Superior temporal gyrus (tissue), 1 donor: ENCODE measurements around the gene RNPS1.

Experiments
- DNase-seq: peaks from one replicate; pipeline ENCODE4 v3.0.0-alpha.2; 2016; ENCODE audit errors: extremely low spot score

The RNPS1 gene

DNA sequence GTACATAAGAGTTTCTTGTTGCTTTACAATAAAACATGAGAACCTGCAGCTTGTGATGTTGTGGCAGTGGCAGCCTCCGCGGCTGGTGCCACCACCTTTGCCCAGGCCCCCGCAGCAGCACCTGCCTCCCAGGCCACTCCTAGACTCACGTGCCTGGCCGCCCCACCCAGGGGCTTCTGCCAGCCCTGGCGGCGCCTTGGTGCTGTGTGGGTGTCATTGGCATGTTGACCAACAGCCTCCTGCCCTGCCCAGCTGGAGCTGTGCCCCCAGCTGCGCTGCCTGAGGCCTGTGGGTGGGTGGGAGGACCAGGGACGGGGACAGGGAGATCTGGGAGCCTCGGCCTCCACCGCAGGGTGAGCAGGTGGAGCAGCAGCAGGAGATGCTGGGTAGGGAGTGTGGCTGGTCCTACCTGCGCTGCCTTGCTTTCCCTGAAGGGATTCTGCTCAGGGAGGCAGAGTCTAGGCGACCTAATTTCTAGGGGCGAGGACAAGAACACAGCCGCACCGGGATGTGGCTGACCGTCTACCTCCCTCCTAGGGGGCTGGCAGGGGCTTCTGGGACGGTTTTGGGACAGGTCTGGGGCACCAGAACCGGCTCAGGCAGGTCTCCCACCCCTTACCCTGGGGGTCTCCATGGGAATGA is 32.1 kb downstream of the RNPS1 start:
- DNase-seq = no peak

GRCh38 chr16:2235234-2235651 is 32.7 kb downstream of the RNPS1 start:
- DNase-seq = no peak

GRCh38 chr16:2234813-2235170 is 33.1 kb downstream of the RNPS1 start:
- no peak for DNase-seq

GRCh38 chr16:2233872-2234812 is 33.8 kb downstream of the RNPS1 start:
- DNase-seq = no peak

- DNase-seq = no peak
Observed at GRCh38 chr16:2233046-2233775, 34.7 kb downstream of the RNPS1 start.

- no peak for DNase-seq
Observed at GRCh38 chr16:2232094-2232990, 35.6 kb downstream of the RNPS1 start.

DNA sequence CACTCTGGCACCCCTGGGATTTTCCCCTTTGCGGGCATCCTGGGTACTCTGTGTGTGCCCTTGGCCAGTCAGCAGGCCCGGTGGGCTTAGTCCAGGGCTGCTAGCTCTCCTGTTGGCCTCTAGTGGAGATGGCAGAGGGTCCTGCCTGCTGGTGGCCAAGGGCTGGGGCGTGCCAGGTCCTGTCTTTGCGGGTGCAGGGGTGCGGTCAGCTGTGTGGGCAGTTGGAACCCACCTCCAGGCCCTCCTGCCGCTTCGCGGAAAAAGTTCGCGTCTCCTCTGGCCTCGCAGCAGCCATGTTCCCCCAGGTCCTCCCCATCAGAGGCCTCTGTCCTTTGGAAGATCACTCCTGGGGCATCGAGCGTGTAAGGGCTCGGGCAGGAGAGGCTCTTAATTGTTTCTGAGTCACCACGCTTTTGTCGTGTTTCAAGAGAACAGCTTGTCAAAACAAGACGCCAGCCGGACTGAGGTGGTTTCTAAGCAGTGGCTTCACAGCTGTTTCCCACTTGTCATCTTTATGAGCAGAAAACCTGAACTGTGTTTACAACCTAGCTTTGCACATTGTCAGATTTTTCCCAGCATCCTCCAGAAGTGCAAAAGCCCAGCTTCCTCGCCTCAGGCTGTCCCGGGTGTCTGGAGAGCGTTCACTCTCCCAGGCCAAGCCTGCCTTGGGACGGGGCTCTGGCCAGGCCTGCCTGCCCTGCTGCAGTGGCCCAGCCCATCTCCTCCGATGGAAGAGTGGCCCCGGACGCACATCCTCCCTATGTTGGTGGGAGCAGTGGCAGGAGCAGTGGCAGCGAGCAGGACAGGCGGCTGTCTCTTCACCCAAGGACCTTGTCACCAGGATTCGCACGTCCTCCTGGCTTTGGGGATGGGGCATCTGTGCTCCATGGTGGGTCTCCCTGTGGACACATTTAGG is 36.7 kb downstream of the RNPS1 start:
- no peak for DNase-seq

- no peak for DNase-seq
Observed at GRCh38 chr16:2230376-2230775, 37.5 kb downstream of the RNPS1 start.

DNA sequence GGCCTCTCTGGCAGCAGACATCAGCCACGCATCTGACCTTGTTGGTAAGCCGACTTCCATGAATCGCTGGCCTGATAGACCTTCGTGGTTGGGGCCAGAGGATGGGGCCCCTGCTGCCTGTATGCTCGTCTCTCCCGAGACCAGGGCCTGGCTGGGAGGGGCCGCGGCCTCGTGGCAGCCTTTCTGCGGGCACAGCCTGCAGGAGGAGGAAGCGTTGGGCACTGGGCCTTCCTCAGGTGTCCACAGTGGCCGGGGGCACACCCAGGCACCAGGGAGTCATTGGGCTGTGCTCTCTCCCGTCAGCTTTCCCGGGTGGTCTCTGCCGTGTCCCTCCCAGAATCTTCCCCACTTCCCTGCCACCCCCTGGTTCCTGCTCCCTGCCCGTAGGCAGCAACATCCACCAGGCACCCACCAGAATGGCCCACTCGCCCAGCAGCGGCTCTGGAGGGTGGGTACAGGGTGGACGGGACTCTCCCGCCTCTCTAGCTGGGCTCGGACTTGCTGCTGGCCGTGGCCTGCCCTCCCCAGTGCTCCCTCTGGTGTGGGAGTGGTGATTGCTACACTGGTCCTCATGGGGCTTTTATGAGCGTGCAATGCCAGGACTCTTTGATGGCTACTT is 38.2 kb downstream of the RNPS1 start:
- no peak for DNase-seq

- no peak for DNase-seq
Observed at GRCh38 chr16:2229091-2229490, 38.8 kb downstream of the RNPS1 start.

- DNase-seq = no peak
Observed at GRCh38 chr16:2228161-2228824, 39.6 kb downstream of the RNPS1 start.

DNA sequence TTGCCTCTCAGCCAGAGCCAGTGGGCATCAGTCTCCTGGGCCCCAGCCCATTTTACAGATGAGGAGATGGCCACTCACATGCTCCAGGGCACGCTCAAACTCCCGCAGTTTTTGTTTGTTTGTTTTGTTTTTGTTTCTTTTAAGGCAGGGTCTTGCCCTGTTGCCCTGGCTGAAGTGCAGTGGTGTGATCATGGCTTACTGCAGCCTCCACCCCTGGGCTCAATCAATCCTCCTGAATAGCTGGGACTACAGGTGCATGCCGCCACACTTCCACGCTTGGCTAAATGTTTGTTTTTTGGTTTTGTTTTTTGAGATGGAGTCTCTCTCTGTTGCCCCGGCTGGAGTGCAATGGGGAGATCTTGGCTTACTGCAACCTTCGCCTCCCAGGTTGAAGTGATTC is 41.0 kb downstream of the RNPS1 start:
- no peak for DNase-seq

GRCh38 chr16:2226245-2226793 is 41.6 kb downstream of the RNPS1 start:
- no peak for DNase-seq

GRCh38 chr16:2223942-2224486 is 43.9 kb downstream of the RNPS1 start:
- no peak for DNase-seq

DNA sequence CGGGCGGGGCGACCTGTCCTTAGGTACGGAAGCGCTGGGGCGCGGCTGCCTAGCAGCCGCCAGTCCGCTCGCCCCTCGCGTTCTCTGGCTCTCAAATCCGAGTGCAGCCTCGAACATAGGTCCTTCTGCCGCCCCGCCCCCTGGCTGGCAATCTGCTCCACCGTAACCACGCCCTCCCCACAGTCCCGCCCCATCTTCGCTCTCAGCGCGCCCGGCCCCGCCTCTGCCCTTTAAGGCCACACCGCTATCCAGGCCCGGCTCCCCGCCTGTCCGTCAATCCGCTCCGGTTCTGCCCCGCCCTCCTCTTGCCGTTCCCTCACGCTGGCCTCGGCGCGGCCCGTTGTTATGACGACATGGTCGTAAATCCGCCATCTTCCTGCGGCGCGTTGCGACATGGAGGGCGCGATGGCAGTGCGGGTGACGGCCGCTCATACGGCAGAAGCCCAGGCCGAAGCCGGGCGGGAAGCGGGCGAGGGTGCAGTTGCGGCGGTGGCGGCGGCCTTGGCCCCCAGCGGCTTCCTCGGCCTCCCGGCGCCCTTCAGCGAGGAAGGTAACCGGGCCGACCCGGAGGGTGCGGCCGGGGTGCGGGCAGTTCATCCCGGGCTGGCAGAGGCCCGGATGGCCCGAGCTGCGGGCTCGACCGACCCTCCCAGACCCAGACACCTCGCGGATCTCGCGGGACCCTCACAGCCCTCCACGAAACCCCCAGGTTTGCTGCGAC is 44.5 kb downstream of the RNPS1 start, which contains the start of gene E4F1:
E4F1 (plus strand) TSS at position 371 of the 721 bp plus-strand sequence; CDS start at position 394, 23 bp downstream.
- DNase-seq = peak; percentile 97

GRCh38 chr16:2216330-2216729 is 51.6 kb downstream of the RNPS1 start:
- DNase-seq = no peak

GRCh38 chr16:2214719-2214968 is 53.3 kb downstream of the RNPS1 start, which contains the start of gene PGP:
TSS of gene PGP (minus strand) at chr16:2214840. CDS start at chr16:2214777, 63 bp downstream.
- DNase-seq = no peak
